DOHH2 (cell line): ENCODE data around the gene BABAM2.

Experiments
- EZH2phosphoT487 ChIP-seq: fragments of 200-600 bp; sonication (generic); IDR thresholded peaks from 2 replicates; pipeline ENCODE4 v1.6.1; 2017; ENCODE audit warnings: borderline replicate concordance, mild to moderate bottlenecking, antibody characterized with exemption, low read length, moderate library complexity, mixed read lengths
- TF ChIP-seq, protein P1 (sequence below): fragments of 200-600 bp; sonication (generic); IDR thresholded peaks from one replicate; pipeline ENCODE4 v1.5.1; 2014; ENCODE audit warnings: antibody characterized with exemption, mild to moderate bottlenecking, low read depth, low read length; ENCODE audit not compliant: poor library complexity, severe bottlenecking

DNA sequence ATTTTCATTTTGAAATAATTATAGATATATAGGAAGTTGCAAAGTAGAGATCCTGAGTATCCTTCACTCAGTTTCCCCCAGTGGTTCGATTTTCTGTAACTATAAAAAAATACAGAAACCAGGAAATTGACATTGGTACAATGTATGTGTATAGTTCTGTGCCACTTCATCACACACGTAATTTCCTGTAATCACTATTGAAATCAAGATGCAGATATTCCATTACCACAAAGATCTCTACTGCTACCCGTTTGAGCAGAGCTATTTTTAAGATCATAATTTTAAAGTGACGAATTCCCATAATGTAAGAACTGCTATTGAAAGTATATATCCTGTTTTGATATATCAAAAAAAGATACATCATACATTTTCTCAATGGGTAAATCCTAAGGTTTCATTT lies 142.3 kb downstream of the BABAM2 start:
- TF ChIP-seq EZH2phosphoT487 = no peak
- TF ChIP-seq, protein P1, sequence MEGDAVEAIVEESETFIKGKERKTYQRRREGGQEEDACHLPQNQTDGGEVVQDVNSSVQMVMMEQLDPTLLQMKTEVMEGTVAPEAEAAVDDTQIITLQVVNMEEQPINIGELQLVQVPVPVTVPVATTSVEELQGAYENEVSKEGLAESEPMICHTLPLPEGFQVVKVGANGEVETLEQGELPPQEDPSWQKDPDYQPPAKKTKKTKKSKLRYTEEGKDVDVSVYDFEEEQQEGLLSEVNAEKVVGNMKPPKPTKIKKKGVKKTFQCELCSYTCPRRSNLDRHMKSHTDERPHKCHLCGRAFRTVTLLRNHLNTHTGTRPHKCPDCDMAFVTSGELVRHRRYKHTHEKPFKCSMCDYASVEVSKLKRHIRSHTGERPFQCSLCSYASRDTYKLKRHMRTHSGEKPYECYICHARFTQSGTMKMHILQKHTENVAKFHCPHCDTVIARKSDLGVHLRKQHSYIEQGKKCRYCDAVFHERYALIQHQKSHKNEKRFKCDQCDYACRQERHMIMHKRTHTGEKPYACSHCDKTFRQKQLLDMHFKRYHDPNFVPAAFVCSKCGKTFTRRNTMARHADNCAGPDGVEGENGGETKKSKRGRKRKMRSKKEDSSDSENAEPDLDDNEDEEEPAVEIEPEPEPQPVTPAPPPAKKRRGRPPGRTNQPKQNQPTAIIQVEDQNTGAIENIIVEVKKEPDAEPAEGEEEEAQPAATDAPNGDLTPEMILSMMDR = no peak
